Nephron progenitor cell (in vitro differentiated cells): Measurements from ENCODE around the gene ZBTB45.
"Not testable (repeated sequence)": the region's sequence is repeated elsewhere in the genome, so short reads cannot be mapped to it uniquely, and the experiment has no call there.

Experiments
- DNase-seq: peaks from one replicate; pipeline ENCODE4 v3.0.0; 2021
- H3K27ac Mint-ChIP-seq: 2 replicates; pipeline ENCODE4 v1.8.0; 2021; ENCODE audit warnings: mild to moderate bottlenecking, moderate library complexity, mixed read lengths
- H3K27me3 Mint-ChIP-seq: 2 replicates; pipeline ENCODE4 v1.8.0; 2021; ENCODE audit warnings: mild to moderate bottlenecking, low read depth, mixed read lengths; ENCODE audit not compliant: poor library complexity
- H3K36me3 Mint-ChIP-seq: 2 replicates; pipeline ENCODE4 v1.8.0; 2021; ENCODE audit warnings: low read depth, mixed read lengths
- H3K4me1 Mint-ChIP-seq: 2 replicates; pipeline ENCODE4 v1.8.0; 2021; ENCODE audit warnings: mixed read lengths
- H3K4me3 Mint-ChIP-seq: 2 replicates; pipeline ENCODE4 v1.8.0; 2021; ENCODE audit warnings: mild to moderate bottlenecking, moderate library complexity, mixed read lengths
- H3K9me3 Mint-ChIP-seq: 2 replicates; pipeline ENCODE4 v1.8.0; 2021; ENCODE audit warnings: mild to moderate bottlenecking, moderate library complexity, mixed read lengths
- CTCF ChIP-seq: fragments of 200-600 bp; sonication (generic); IDR thresholded peaks from 2 replicates; pipeline ENCODE4 v1.5.0; 2021; ENCODE audit warnings: antibody characterized with exemption

The ZBTB45 gene

DNA sequence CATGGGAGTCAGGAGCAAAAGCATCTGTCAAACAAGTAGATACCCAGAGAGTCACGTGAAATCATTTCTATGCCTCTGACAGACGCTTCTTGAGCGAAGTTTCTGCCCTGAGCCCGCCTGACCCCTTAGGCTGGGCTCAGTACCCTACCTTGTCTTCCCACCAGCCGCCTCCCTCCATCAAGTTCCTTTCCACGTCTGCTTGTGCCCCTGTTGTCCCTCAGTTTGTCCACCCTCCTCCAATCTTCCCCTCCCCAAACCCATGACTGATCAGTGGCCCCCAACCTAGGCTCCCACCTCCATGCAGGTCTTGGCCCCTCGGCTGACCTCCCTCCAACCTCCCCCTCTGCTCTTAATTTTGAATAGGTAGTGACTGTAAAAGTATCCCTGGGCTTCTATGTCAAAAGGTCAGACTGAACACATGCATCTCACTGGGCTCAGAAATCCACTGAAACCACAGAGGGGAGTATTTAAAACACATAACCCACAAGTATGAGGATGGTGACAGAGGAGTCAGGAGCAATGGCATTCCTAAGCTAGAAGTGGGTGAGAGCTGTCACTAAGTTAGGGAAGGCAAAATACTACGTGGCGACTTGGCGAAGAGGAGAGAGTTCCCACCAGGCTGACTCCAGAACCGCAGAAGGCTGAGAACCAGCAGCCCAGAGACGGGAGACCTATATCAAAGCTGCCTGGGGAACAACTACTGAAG lies 45.2 kb downstream of the ZBTB45 start:
- Mint-ChIP-seq H3K4me3 (peak overlapping the region; percentile 90), H3K27me3 (no peaks in the 10 kb centered on the region), H3K27ac (no peak overlapping the region), H3K4me1 (peaks cover 28% of the 10 kb centered on the region), H3K9me3 (no peaks in the 10 kb centered on the region), H3K36me3 (peaks cover 7% of the 10 kb centered on the region)
- no peak for TF ChIP-seq CTCF
- DNase-seq: no peak

DNA sequence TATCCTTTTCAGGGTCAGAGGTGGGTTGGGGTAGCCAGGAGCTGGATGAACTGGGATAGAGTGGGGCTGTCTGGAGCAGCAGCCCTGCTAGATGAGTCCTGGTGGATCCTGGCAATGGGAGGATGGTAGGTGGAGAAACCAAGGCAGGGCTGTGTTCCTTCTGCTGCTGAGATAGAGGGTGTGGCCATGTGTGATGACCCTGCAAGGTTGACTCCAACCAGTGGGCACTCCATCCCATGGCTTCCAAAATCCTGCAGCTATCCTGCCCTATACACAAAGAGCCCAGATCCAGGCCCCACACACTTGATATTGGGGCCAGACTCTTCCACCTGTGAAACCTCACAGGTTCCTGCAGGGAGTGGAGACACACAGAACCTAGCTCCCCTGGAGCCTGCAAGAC lies 45.8 kb downstream of the ZBTB45 start:
- Mint-ChIP-seq H3K4me3 (no peak overlapping the region), H3K9me3 (no peaks in the 10 kb centered on the region), H3K36me3 (peaks cover under 1% of the 10 kb centered on the region), H3K27ac (no peak overlapping the region), H3K4me1 (peaks cover 31% of the 10 kb centered on the region), H3K27me3 (no peaks in the 10 kb centered on the region)
- DNase-seq: no peak
- no peak for TF ChIP-seq CTCF

GRCh38 chr19:58471736-58472135 lies 47.9 kb downstream of the ZBTB45 start:
- Mint-ChIP-seq H3K36me3 (no peaks in the 10 kb centered on the region), H3K4me3 (no peak overlapping the region), H3K27me3 (peaks cover under 1% of the 10 kb centered on the region), H3K9me3 (no peaks in the 10 kb centered on the region), H3K4me1 (peaks cover 38% of the 10 kb centered on the region), H3K27ac (no peak overlapping the region)
- TF ChIP-seq CTCF: no peak
- no peak for DNase-seq

DNA sequence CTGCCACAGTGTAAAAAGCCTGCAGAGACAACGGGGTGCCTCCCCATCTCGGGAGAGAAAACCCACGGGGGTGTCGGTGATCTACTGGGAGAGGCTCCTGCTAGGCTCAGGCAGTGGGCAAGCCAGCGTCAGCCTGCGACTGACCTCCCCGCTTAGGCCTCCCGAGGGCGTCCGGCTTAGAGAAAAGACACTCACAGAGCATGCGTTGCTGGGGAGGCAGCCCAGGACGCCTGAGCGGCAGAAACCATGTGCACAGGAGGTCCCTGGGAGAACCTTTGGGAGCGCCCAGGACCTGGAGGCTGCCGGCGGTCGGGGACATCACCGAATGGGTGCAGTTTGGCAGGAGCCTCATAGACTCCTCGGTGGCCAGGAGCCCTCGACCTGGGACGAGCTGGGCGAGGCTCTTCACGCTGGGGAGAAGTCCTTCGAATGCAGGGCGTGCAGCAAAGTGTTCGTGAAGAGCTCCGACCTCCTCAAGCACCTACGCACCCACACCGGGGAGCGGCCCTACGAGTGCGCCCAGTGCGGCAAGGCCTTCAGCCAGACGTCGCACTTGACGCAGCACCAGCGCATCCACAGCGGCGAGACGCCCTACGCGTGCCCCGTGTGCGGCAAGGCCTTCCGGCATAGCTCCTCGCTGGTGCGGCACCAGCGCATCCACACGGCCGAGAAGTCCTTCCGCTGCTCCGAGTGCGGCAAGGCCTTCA lies 48.6 kb downstream of the ZBTB45 start:
- H3K27me3 Mint-ChIP-seq, H3K27ac Mint-ChIP-seq, H3K9me3 Mint-ChIP-seq, H3K4me3 Mint-ChIP-seq, H3K36me3 Mint-ChIP-seq, DNase-seq: not testable (repeated sequence)
- peaks cover 39% of the 10 kb centered on the region for H3K4me1 Mint-ChIP-seq

GRCh38 chr19:58469241-58470013 lies 50.2 kb downstream of the ZBTB45 start:
- no peak for TF ChIP-seq CTCF
- no peak for DNase-seq
- peaks cover 29% of the 10 kb centered on the region for H3K4me1 Mint-ChIP-seq
- no peaks in the 10 kb centered on the region for H3K36me3 Mint-ChIP-seq
- no peaks in the 10 kb centered on the region for H3K9me3 Mint-ChIP-seq
- peak overlapping the region; percentile 87 for H3K4me3 Mint-ChIP-seq
- peak overlapping the region; percentile 57 for H3K27ac Mint-ChIP-seq
- peaks cover 14% of the 10 kb centered on the region for H3K27me3 Mint-ChIP-seq

DNA sequence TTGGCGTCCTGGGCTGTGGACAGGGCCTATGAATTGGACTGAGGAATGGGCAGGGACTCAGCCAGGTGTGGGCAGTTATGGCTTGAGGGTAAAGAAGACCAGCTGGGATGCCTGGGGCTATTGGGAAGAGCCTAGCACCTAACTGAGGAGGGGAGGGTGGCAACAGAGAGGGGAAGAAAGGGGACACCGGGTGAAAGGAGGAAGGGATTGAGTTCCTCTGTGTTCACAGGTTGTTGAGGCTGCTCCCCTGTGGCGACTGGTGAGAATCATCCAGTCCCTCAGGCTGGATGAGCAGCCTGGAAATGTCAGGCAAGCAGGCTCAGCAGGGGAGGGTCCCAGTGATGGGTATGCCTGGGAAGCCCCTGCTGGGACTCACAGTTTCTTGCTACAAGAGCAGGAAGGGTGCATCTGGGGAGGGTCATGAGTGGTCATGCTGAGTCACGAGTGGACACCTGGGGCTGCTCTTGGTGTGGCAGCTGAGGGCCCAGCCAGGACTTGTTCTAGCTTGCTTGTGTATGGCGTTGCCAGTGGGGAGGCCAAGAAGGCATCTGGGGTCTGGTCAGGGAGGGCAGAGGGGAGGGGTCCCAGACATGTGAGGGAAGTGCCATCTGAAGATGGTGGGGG lies 51.3 kb downstream of the ZBTB45 start:
- no peak for DNase-seq
- H3K36me3 Mint-ChIP-seq: no peaks in the 10 kb centered on the region
- H3K4me3 Mint-ChIP-seq: peak overlapping the region; percentile 87
- peak overlapping the region; percentile 80 for H3K27ac Mint-ChIP-seq
- H3K27me3 Mint-ChIP-seq: peaks cover 22% of the 10 kb centered on the region
- no peaks in the 10 kb centered on the region for H3K9me3 Mint-ChIP-seq
- TF ChIP-seq CTCF: no peak
- peaks cover 23% of the 10 kb centered on the region for H3K4me1 Mint-ChIP-seq
